ENCODE data around the gene DAAM2. TPM values are rescaled to one million over a fixed set of nuclear protein-coding genes. Genes with fewer than 3 reads are reported as not detected.

Gene DAAM2
- 100 to 1,000 TPM in 1 of 4 donors, 10 to 100 TPM in 3; 36.5 to 154 (median 54.1) TPM for total RNA-seq

DNA sequence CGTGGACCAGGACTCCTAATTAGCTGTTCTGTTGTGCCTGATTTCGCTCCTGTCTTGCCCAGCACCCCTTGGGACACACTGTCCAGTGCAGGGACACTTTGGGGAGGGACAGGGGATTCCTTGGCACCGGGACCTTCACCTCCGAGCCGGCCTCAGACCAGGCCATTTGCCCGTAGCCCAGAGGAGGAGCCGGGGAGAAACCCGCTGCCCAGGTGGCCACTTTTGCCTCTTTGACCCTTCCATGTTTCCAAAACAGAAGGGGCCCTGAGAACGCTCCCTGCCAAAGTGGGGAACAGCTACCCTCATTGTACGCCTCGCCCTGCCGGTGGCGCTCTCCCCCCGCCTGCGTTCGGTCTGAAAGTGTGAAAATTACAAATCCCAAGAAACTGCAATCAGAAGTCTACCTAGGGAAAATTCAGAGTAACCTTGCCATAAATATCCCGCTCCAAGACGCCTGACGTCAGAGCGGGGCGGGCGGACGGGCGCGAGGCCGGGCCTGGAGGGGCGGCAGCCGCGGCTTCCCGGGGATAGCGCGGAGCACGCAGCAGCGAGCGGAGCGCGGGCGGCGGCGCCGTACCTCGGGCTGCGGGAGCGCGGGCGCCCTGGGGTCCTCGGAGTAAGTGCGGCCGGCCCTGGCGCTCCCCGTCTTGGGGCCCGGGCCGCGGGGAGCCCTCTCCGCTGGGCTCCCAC, at the start of gene DAAM2:
DAAM2 (plus strand) TSS at position 527 of the 690 bp plus-strand sequence. CDS start 63,927 bp downstream, outside the sequence.
- no peak for TF ChIP-seq CTCF (IDR thresholded peaks at IDR 0.05)
- DNase-seq (ENCODE audit: low spot score) (no peak), ATAC-seq (ENCODE audit: low FRiP score) (peak; percentile 91)

DNA sequence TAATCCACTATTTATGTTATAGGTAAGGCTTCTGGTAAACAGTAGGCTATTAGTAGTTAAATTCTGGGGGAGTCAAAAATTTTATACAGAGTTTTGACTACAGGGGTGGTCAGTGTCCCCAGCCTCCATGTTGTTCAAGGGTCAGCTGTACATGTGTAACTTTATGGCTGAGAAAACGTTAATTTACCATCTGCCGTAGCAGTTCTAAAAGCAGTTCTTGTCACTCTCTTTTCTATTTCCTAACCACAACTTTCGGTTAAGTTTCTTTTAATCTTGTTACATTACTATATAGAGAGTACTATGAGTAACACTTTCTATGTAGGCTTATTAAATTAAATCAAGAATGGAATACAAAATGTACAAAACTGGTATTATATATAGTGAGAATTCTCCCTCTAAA, 45.4 kb upstream of the DAAM2 start:
- no peak for TF ChIP-seq CTCF (IDR thresholded peaks at IDR 0.05)
- ATAC-seq (ENCODE audit: low FRiP score) = no peak
- DNase-seq (ENCODE audit: low spot score) = no peak

DNA sequence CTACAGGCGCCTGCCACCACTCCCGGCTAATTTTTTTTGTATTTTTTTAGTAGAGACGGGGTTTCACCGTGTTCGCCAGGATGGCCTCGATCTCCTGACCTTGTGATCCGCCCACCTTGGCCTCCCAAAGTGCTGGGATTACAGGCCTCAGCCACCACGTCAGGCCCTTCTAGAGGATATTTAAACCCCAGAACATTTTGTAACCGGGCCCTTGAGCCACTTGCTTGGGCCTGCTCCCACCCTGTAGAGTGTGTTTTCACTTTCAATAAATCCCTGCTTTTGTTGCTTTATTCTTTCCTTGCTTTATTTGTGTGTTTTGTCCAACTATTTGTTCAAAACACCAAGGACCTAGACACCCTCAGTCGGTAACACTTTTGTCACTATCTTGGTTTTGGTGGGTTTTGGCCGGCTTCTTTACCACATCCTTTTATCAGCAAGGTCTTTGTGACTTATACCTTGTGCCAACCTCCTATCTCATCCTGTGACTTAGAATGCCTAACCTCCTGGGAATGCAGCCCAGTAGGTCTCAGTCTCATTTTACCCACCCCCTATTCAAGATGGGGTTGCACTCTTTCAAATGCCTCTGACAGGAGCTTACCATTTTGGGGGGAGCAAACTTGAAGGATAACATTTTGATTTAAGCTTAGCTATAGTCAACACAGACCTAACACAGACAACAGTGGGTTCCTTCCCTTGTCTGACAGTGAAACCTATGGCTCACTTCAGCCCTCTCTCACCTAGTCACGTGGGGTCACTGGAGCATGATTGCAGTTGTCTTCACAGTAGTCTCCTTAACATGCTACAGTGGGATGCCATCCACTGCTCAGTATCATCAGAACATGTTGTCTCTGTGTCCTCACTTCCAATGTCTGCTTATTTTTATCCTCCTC, 39.1 kb upstream of the DAAM2 start:
- DNase-seq (ENCODE audit: low spot score) = no peak
- peak; percentile 11 for ATAC-seq (ENCODE audit: low FRiP score)
- TF ChIP-seq CTCF (IDR thresholded peaks at IDR 0.05) = no peak

- ATAC-seq (ENCODE audit: low FRiP score) = peak; percentile 84
- no peak for TF ChIP-seq CTCF (IDR thresholded peaks at IDR 0.05)
- DNase-seq (ENCODE audit: low spot score) = no peak
Observed at GRCh38 chr6:39753725-39754045, 38.5 kb upstream of the DAAM2 start.

GRCh38 chr6:39754514-39755115, 37.6 kb upstream of the DAAM2 start:
- ATAC-seq (ENCODE audit: low FRiP score) = peak; percentile 48
- DNase-seq (ENCODE audit: low spot score) = peak; percentile 32
- no peak for TF ChIP-seq CTCF (IDR thresholded peaks at IDR 0.05)

- no peak for DNase-seq (ENCODE audit: low spot score)
- TF ChIP-seq CTCF (IDR thresholded peaks at IDR 0.05) = no peak
- ATAC-seq (ENCODE audit: low FRiP score) = no peak
Observed at GRCh38 chr6:39755231-39755630, 36.9 kb upstream of the DAAM2 start.

Measured in omental fat pad (tissue), 4 donors.